PC-3 (cell line): Measurements from ENCODE around the gene ZNF783.
"Not testable (repeated sequence)": the region's sequence is repeated elsewhere in the genome, so short reads cannot be mapped to it uniquely, and the experiment has no call there.

Experiments
- CTCF ChIP-seq: fragments of 300-600 bp; sonication (generic); conservative IDR thresholded peaks from 2 replicates; pipeline ENCODE4 v1.5.1; 2017; ENCODE audit warnings: antibody characterized with exemption, low read depth, mild to moderate bottlenecking, low read length
- EZH2 ChIP-seq: fragments of 300-600 bp; sonication (generic); IDR thresholded peaks from one replicate; pipeline ENCODE4 v1.6.1; 2017; ENCODE audit warnings: antibody characterized with exemption, mild to moderate bottlenecking, low read length; ENCODE audit not compliant: unreplicated experiment
- EZH2phosphoT487 ChIP-seq: fragments of 300-600 bp; sonication (generic); IDR thresholded peaks from 2 replicates; pipeline ENCODE4 v1.6.1; 2018; ENCODE audit warnings: mild to moderate bottlenecking, antibody characterized with exemption, low read length, borderline replicate concordance

DNA sequence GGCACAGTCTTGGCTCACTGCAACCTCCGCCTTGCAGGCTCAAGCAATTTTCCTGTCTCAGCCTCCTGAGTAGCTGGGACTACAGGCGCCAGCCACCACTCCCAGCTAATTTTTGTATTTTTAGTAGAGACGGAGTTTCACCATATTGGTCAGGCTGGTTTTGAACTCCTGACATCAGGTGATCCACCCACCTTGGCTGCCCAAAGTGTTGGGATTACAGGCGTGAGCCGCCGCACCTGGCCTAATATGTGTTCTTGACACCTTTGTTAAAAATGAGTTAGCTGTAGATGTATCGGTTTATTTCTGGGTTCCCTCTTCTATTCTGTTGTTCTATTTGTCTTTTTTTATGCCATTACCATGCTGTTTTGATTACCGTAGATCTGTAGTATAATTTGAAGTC lies 12.4 kb downstream of the ZNF783 start:
- TF ChIP-seq CTCF, EZH2, EZH2phosphoT487: not testable (repeated sequence)
